Stomach (tissue), 9 donors: ENCODE measurements around the gene TTLL1. TPM values are rescaled to one million over a fixed set of nuclear protein-coding genes. Genes with fewer than 3 reads are reported as not detected.
"Not testable (repeated sequence)": the region's sequence is repeated elsewhere in the genome, so short reads cannot be mapped to it uniquely, and the experiment has no call there.

Experiments used
- DNase-seq, 2 donors: peaks; one replicate each; pipeline versions ENCODE4 v3.0.0 to v3.0.0-alpha.2; 2013 to 2019
- H3K27ac ChIP-seq, 5 donors: fragments of 200-600 bp in 4 of 5; sonication (generic) in 4 of 5; one replicate each; pipeline ENCODE4 v1.5.1; 2013 to 2019; ENCODE audit warnings: mild to moderate bottlenecking in 1 of 5, moderate library complexity in 1 of 5
- H3K27me3 ChIP-seq, 3 donors: fragments of 200-600 bp; sonication (generic); one replicate each; pipeline ENCODE4 v1.5.1; 2017 to 2019; ENCODE audit warnings: mixed run types in 1 of 3
- H3K36me3 ChIP-seq, 4 donors: fragments of 200-600 bp; sonication (generic); 1 replicate in 3 of 4; 2 replicates in 1 of 4; pipeline ENCODE4 v1.5.1; 2016 to 2019
- H3K4me1 ChIP-seq, 4 donors: fragments of 200-600 bp; sonication (generic); one replicate each; pipeline ENCODE4 v1.5.1; 2016 to 2019
- H3K4me3 ChIP-seq, 4 donors: fragments of 200-600 bp; sonication (generic) in 3 of 4; one replicate each; pipeline ENCODE4 v1.5.1; 2016 to 2019; ENCODE audit warnings: mild to moderate bottlenecking in 1 of 4
- H3K9me3 ChIP-seq, 4 donors: fragments of 200-600 bp; sonication (generic); one replicate each; pipeline ENCODE4 v1.5.1; 2016 to 2019
- CTCF ChIP-seq, 7 experiments: fragments of 450-650 bp in 4 of 7; fragments of 200-600 bp in 3 of 7; sonication (generic) in 3 of 7; IDR thresholded peaks; one replicate each; pipeline ENCODE4 v1.5.1; 2016 to 2019; ENCODE audit warnings: antibody characterized with exemption in 7 of 7, control low read depth in 2 of 7, mild to moderate bottlenecking in 1 of 7
- EP300 ChIP-seq: sonication (generic); formaldehyde crosslinking; IDR thresholded peaks from one replicate; pipeline ENCODE4 v1.6.1; 2017; ENCODE audit warnings: antibody characterized with exemption
- POLR2A ChIP-seq, 4 donors: fragments of 450-650 bp; IDR thresholded peaks; one replicate each; pipeline ENCODE4 v1.6.1; 2016; ENCODE audit warnings: antibody characterized with exemption in 4 of 4, control low read depth in 2 of 4, mild to moderate bottlenecking in 1 of 4, moderate library complexity in 1 of 4
- POLR2AphosphoS5 ChIP-seq, 3 donors: sonication (generic); formaldehyde crosslinking; IDR thresholded peaks; one replicate each; pipeline ENCODE4 v1.6.1; 2016; ENCODE audit warnings: antibody characterized with exemption in 3 of 3
- WGBS, 5 donors: extraction: QIAGEN DNeasy Blood & Tissue Kit in 3 of 5; methylation state at CpG; one replicate each; pipeline versions ENCODE4 v1.1.5 to v1.1.7; 2013 to 2018; 5-methylcytosine and 5-hydroxymethylcytosine counted together
- intact Hi-C: fragments of 100-400 bp; cut with DNase I; formaldehyde crosslinking; loops from one replicate; pipeline ENCODE4 v1.15.1; 2023; ENCODE audit warnings: low total_unique reads
- polyA plus RNA-seq, 3 donors: library from polyadenylated mRNA; stranded (reverse); fragments of 200-250 nt; gene quantifications; one replicate each; pipeline ENCODE4 v1.2.3, GENCODE V29; 2013
- total RNA-seq, 5 donors: library from RNA; depleted of rRNA; stranded (reverse); fragments of >200 nt; gene quantifications; one replicate each; pipeline versions ENCODE4 v1.1.0 to v1.2.3, GENCODE V29; 2014 to 2016
- donor health status: healthy with polysubstance abuse.
- donor health status: Bipolar disorder and iron deficiency.
- donor health status: healthy.

Gene TTLL1
- total and polyA plus RNA-seq, 8 donors: 3.3 to 16.3 (median 4.8) TPM; not detected in 2

GRCh38 chr22:43000441-43001175 lies 88.6 kb downstream of the TTLL1 start:
- WGBS, 5 donors: 70 to 91% (median 83%) methylated on average over 8 of the region's 8 CpGs
- DNase-seq: no peak
- H3K27me3 ChIP-seq: no peaks in the 10 kb centered on the region
- peak overlapping the region in 4 of 5 donors; percentile 34 to 64 (median 54) for H3K27ac ChIP-seq
- intact Hi-C loops: no loop called here
- H3K9me3 ChIP-seq: no peaks in the 10 kb centered on the region
- TF ChIP-seq POLR2A (IDR thresholded peaks at IDR 0.05) (no peak), POLR2AphosphoS5 (IDR thresholded peaks at IDR 0.05) (no peak), CTCF (IDR thresholded peaks at IDR 0.05) (no peak), EP300 (no peak)
- H3K36me3 ChIP-seq: no peaks in the 10 kb centered on the region
- H3K4me1 ChIP-seq: peaks cover 66 to 99% (median 79%) of the 10 kb centered on the region in 4 donors
- no peak overlapping the region for H3K4me3 ChIP-seq

DNA sequence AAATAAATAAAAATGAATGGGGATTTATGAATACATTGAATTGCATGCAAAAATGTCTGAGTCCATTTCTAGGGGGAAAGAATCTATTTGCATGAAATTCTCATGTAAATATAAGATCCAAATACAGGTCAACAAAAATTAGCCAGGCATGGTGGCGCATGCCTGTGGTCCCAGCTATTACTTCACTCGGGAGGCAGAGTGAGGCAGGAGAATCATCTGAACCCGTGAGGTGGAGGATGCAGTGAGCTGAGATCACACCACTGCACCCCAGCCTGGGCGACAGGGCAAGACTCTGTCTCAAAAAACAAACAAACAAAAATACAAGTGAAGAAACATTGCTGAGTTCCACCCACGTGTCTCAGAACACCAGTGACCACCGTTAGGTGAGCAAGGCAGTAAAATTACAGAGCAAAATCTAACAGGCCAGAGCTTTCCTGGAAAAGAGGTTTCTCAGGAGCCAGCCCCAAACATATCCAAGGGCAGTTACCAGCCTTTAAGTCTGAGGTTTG lies 91.6 kb downstream of the TTLL1 start:
- H3K36me3 ChIP-seq: no peaks in the 10 kb centered on the region
- no peaks in the 10 kb centered on the region for H3K9me3 ChIP-seq
- H3K4me3 ChIP-seq: no peak overlapping the region
- 61 to 70% (median 65%) methylated on average over 6 of the region's 6 CpGs for WGBS, 5 donors
- no peak for DNase-seq
- peak overlapping the region; percentile 13 to 96 (median 93) for H3K27ac ChIP-seq
- no peaks in the 10 kb centered on the region for H3K27me3 ChIP-seq
- TF ChIP-seq POLR2A (IDR thresholded peaks at IDR 0.05) (no peak), EP300 (no peak), POLR2AphosphoS5 (IDR thresholded peaks at IDR 0.05) (no peak), CTCF (IDR thresholded peaks at IDR 0.05) (no peak)
- intact Hi-C loops: no loop called here
- H3K4me1 ChIP-seq: peaks cover 71 to 99% (median 85%) of the 10 kb centered on the region in 4 donors

DNA sequence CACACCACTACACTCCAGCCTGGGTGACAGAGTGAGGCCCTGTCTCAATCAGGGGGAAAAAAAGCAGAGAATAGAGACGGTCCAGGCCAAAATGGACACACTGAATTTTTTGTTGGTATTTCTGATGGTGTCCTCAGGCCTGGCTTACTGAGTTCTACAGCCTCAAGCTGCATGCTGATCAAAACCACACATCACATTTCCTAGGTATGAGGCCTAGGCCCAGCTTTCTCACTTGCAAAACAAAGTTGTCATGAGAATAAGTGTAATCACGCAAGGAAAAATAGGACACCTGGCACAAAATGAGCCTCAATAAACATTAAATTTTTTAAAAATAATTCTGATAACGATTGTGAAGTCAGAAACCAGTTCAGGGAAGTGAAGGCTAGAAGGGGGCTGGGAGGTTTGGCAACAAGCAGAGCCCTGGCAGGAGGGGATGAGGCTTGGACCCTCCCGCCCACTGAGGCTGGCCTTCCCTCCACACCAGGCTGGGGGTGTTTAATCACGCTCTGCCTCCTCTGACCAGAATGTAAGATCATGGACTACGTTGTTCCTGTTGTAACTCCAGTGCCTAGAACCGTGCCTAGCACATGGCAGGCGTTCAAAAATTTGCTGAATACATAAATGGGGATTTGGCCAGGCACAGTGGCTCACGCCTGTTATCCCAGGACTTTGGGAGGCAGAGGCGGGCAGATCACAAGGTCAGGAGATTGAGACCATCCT lies 92.4 kb downstream of the TTLL1 start:
- H3K27ac ChIP-seq: peak overlapping the region; percentile 85 to 96 (median 93)
- no peaks in the 10 kb centered on the region for H3K27me3 ChIP-seq
- WGBS, 5 donors: 38 to 48% (median 42%) methylated on average over 10 of the region's 10 CpGs
- no peaks in the 10 kb centered on the region for H3K36me3 ChIP-seq
- no peak for TF ChIP-seq POLR2AphosphoS5 (IDR thresholded peaks at IDR 0.05)
- TF ChIP-seq EP300: no peak
- no peak for TF ChIP-seq CTCF (IDR thresholded peaks at IDR 0.05)
- no peak for TF ChIP-seq POLR2A (IDR thresholded peaks at IDR 0.05)
- intact Hi-C loops: no loop called here
- H3K4me1 ChIP-seq: peaks cover 65 to 97% (median 82%) of the 10 kb centered on the region in 4 donors
- DNase-seq: no peak
- no peaks in the 10 kb centered on the region for H3K9me3 ChIP-seq
- no peak overlapping the region for H3K4me3 ChIP-seq

DNA sequence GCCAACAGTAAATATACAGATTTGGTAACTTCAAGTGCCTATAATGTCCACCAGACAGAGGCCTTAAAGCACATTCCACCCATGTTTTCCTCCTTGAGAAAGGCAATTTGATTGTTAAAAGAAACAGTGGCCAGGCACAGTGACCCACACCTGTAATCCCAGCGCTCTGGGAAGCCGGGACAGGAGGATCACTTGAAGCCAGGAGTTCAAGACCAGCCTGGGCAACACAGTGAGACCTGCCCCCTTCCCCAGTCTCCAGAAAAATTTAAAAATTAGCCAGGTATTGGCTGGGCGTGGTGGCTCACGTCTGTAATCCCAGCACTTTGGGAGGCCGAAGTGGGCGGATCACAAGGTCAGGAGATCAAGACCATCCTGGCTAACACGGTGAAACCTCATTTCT lies 93.5 kb downstream of the TTLL1 start:
- DNase-seq: peak in 1 of 2 donors; percentile 21
- intact Hi-C loops, H3K36me3 ChIP-seq, H3K27me3 ChIP-seq, H3K4me3 ChIP-seq, H3K9me3 ChIP-seq: not testable (repeated sequence)
- WGBS, 5 donors: 40 to 68% (median 47%) methylated on average over 7 of the region's 7 CpGs
- H3K27ac ChIP-seq: peak overlapping the region; percentile 85 to 96 (median 93)
- peaks cover 63 to 95% (median 82%) of the 10 kb centered on the region in 4 donors for H3K4me1 ChIP-seq
